ENCODE data around the gene CFL1. TPM values are rescaled to one million over a fixed set of nuclear protein-coding genes. Genes with fewer than 3 reads are reported as not detected.

CFL1 gene
- total and polyA plus RNA-seq, 2 experiments from 2014 or later, result 974 to 2,660 TPM

GRCh38 chr11:65886826-65887722 lies 29.1 kb upstream of the CFL1 start:
- DNase-seq (ENCODE audit: low read depth in 1 of 2, low spot score in 1 of 2), result no peak
- peak overlapping the region; percentile 86 for H3K27ac ChIP-seq
- no peaks in the 10 kb centered on the region for H3K9me3 ChIP-seq (ENCODE audit: low read depth)
- TF ChIP-seq CTCF (IDR thresholded peaks at IDR 0.05; ENCODE audit: low read depth, low read length), result no peak
- H3K4me3 ChIP-seq, result peak overlapping the region; percentile 53
- no peaks in the 10 kb centered on the region for H3K27me3 ChIP-seq
- H3K4me1 ChIP-seq (ENCODE audit: low read depth), result peaks cover 14% of the 10 kb centered on the region
- peaks cover 19% of the 10 kb centered on the region for H3K36me3 ChIP-seq

- Histone ChIP-seq H3K27me3 (no peaks in the 10 kb centered on the region), H3K36me3 (peaks cover 19% of the 10 kb centered on the region), H3K9me3 (ENCODE audit: low read depth) (no peaks in the 10 kb centered on the region), H3K4me3 (no peak overlapping the region), H3K4me1 (ENCODE audit: low read depth) (peaks cover 11% of the 10 kb centered on the region), H3K27ac (no peak overlapping the region)
- no peak for TF ChIP-seq CTCF (IDR thresholded peaks at IDR 0.05; ENCODE audit: low read depth, low read length)
- DNase-seq (ENCODE audit: low read depth in 1 of 2, low spot score in 1 of 2), result no peak
These were observed 28.0 kb upstream of the CFL1 start for GRCh38 chr11:65885808-65886536.

- no peak overlapping the region for H3K27ac ChIP-seq
- no peak for TF ChIP-seq CTCF (IDR thresholded peaks at IDR 0.05; ENCODE audit: low read depth, low read length)
- H3K4me3 ChIP-seq, result no peak overlapping the region
- no peaks in the 10 kb centered on the region for H3K9me3 ChIP-seq (ENCODE audit: low read depth)
- peaks cover 19% of the 10 kb centered on the region for H3K36me3 ChIP-seq
- no peak for DNase-seq (ENCODE audit: low read depth in 1 of 2, low spot score in 1 of 2)
- H3K27me3 ChIP-seq, result no peaks in the 10 kb centered on the region
- peaks cover 11% of the 10 kb centered on the region for H3K4me1 ChIP-seq (ENCODE audit: low read depth)
These were observed 27.3 kb upstream of the CFL1 start for GRCh38 chr11:65885231-65885630.

- H3K9me3 ChIP-seq (ENCODE audit: low read depth), result no peaks in the 10 kb centered on the region
- no peaks in the 10 kb centered on the region for H3K27me3 ChIP-seq
- peak; percentile 78 to 82 for DNase-seq (ENCODE audit: low read depth in 1 of 2, low spot score in 1 of 2)
- H3K27ac ChIP-seq, result no peak overlapping the region
- peaks cover 6% of the 10 kb centered on the region for H3K4me1 ChIP-seq (ENCODE audit: low read depth)
- H3K36me3 ChIP-seq, result peaks cover 19% of the 10 kb centered on the region
- TF ChIP-seq CTCF (IDR thresholded peaks at IDR 0.05; ENCODE audit: low read depth, low read length), result peak; percentile 100
- no peak overlapping the region for H3K4me3 ChIP-seq
These were observed 26.7 kb upstream of the CFL1 start for GRCh38 chr11:65884716-65885092.

- no peak for TF ChIP-seq CTCF (IDR thresholded peaks at IDR 0.05; ENCODE audit: low read depth, low read length)
- Histone ChIP-seq H3K27ac (no peak overlapping the region), H3K27me3 (no peaks in the 10 kb centered on the region), H3K4me3 (no peak overlapping the region), H3K36me3 (peaks cover 19% of the 10 kb centered on the region), H3K9me3 (ENCODE audit: low read depth) (no peaks in the 10 kb centered on the region), H3K4me1 (ENCODE audit: low read depth) (peaks cover under 1% of the 10 kb centered on the region)
- no peak for DNase-seq (ENCODE audit: low read depth in 1 of 2, low spot score in 1 of 2)
These were observed 26.1 kb upstream of the CFL1 start for GRCh38 chr11:65883786-65884715.

Measured in cardiac muscle cell (in vitro differentiated cells and primary cell).